IPS DF 6.9 (cell line): Measurements from ENCODE around the gene REEP5.
"Not testable (repeated sequence)": the region's sequence is repeated elsewhere in the genome, so short reads cannot be mapped to it uniquely, and the experiment has no call there.

Source experiments
- DNase-seq: peaks from one replicate; pipeline ENCODE4 v3.0.0-alpha.2; 2013; ENCODE audit warnings: low read depth, low spot score
- H3K27ac ChIP-seq: one replicate; pipeline ENCODE4 v1.5.1; 2013; ENCODE audit warnings: low read length, control low read depth
- H3K27me3 ChIP-seq: 2 replicates; pipeline ENCODE4 v1.6.1; 2013; ENCODE audit warnings: mild to moderate bottlenecking, low read length; ENCODE audit not compliant: control insufficient read depth, insufficient read depth
- H3K36me3 ChIP-seq: 2 replicates; pipeline ENCODE4 v1.6.1; 2013; ENCODE audit warnings: low read length; ENCODE audit not compliant: control insufficient read depth, insufficient read depth
- H3K4me1 ChIP-seq: 2 replicates; pipeline ENCODE4 v1.6.1; 2013; ENCODE audit warnings: low read length; ENCODE audit not compliant: control insufficient read depth, insufficient read depth
- H3K4me3 ChIP-seq: 2 replicates; pipeline ENCODE4 v1.5.1; 2013; ENCODE audit warnings: mild to moderate bottlenecking, low read length
- H3K9me3 ChIP-seq: 2 replicates; pipeline ENCODE4 v1.6.1; 2013; ENCODE audit warnings: low read length, inconsistent platforms; ENCODE audit not compliant: control insufficient read depth, insufficient read depth
- WGBS: extraction: QIAGEN DNeasy Blood & Tissue Kit; methylation state at CpG from one replicate; pipeline ENCODE4 v1.1.7; 2013; ENCODE audit warnings: mixed read lengths, missing lambda C conversion rate; ENCODE audit not compliant: insufficient read length, insufficient coverage; 5-methylcytosine and 5-hydroxymethylcytosine counted together

Gene REEP5

DNA sequence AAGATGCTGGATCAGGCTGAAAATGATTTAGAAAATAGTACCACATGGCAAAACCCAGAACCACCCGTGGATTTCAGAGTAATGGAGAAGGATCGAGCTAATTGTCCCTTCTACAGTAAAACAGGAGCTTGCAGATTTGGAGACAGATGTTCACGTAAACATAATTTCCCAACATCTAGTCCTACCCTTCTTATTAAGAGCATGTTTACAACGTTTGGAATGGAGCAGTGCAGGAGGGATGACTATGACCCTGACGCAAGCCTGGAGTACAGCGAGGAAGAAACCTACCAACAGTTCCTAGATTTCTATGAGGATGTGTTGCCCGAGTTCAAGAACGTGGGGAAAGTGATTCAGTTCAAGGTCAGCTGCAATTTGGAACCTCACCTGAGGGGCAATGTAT, 30.0 kb downstream of the REEP5 start:
- not testable (repeated sequence) for H3K4me3 ChIP-seq, H3K4me1 ChIP-seq, H3K27ac ChIP-seq, H3K9me3 ChIP-seq, H3K27me3 ChIP-seq, DNase-seq, H3K36me3 ChIP-seq
- whole genome bisulfite sequencing: no CpG with 5 or more reads among the region's 8 CpGs

DNA sequence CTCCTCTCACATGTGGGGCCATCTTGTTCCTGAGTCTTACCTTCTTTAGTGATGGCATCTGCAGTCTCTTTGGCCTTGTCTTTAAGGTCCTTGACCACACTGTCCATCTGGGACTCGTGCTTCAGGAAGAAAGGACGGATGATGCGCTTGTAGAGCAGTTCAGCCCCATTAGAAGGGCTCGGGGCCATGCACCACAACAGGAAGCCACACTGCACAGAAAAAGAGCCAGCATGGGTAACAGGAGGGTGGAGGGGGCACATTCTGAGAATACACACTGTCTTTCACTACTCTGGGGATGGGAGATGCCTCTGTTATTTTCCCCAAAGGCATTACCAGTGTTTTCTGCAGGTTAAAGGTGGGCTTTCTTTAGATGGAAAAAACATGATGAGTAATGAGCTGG, 35.1 kb downstream of the REEP5 start:
- no CpG with 5 or more reads among the region's 4 CpGs for WGBS
- Histone ChIP-seq H3K9me3 (no peaks in the 10 kb centered on the region), H3K27me3 (no peaks in the 10 kb centered on the region), H3K4me3 (no peak overlapping the region), H3K4me1 (no peaks in the 10 kb centered on the region), H3K27ac (no peak overlapping the region), H3K36me3 (peaks cover 11% of the 10 kb centered on the region; the same call in 1 of the 2 replicates)
- no peak for DNase-seq

DNA sequence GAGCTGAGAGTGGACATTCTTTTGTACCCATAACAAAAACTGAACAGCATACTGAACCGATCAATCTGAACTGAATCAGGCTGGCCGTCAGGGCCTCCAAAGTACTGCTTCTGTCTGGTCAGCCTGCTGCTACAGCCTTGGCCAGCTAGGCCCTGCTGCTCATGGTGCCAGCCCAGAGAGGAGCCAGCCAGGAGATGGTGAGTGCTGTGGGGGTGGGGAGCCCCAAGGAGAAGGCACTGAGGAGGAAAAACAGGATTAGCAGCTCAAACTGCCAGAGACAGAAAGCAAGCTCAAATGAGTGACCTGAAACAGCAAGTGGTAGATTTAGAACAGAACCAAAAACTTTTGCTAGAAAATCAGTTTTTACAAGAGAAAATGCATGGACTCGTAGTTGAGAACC, 37.0 kb downstream of the REEP5 start:
- no CpG with 5 or more reads among the region's 3 CpGs for WGBS
- peaks cover 11% of the 10 kb centered on the region; the same call in 1 of the 2 replicates for H3K36me3 ChIP-seq
- H3K9me3 ChIP-seq: no peaks in the 10 kb centered on the region
- no peak for DNase-seq
- H3K4me3 ChIP-seq: no peak overlapping the region
- H3K27ac ChIP-seq: no peak overlapping the region
- no peaks in the 10 kb centered on the region for H3K27me3 ChIP-seq
- H3K4me1 ChIP-seq: no peaks in the 10 kb centered on the region

DNA sequence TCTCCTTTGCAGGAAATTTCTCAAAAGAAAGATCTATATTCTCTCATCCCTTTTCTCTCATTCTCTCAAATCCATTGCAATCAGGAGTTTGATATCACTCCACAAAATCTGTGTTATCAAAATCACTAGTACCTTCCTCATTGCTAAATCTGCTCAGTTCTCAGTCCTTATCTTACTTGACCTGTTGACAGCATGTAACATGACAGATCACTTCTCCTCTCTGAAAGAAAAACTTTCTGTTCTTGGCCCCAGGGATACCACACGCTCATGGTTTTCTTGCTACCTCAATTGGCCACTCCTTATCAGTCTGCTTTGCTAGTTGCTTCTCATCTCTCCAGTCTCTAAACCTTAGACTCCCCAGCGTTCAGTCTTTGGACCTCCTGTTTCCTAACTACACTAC, 38.8 kb downstream of the REEP5 start:
- H3K9me3 ChIP-seq: no peaks in the 10 kb centered on the region
- no CpG with 5 or more reads among the region's 2 CpGs for WGBS
- no peak overlapping the region for H3K27ac ChIP-seq
- DNase-seq: no peak
- H3K4me1 ChIP-seq: no peaks in the 10 kb centered on the region
- peaks cover 11% of the 10 kb centered on the region; the same call in 1 of the 2 replicates for H3K36me3 ChIP-seq
- no peaks in the 10 kb centered on the region for H3K27me3 ChIP-seq
- no peak overlapping the region for H3K4me3 ChIP-seq

DNA sequence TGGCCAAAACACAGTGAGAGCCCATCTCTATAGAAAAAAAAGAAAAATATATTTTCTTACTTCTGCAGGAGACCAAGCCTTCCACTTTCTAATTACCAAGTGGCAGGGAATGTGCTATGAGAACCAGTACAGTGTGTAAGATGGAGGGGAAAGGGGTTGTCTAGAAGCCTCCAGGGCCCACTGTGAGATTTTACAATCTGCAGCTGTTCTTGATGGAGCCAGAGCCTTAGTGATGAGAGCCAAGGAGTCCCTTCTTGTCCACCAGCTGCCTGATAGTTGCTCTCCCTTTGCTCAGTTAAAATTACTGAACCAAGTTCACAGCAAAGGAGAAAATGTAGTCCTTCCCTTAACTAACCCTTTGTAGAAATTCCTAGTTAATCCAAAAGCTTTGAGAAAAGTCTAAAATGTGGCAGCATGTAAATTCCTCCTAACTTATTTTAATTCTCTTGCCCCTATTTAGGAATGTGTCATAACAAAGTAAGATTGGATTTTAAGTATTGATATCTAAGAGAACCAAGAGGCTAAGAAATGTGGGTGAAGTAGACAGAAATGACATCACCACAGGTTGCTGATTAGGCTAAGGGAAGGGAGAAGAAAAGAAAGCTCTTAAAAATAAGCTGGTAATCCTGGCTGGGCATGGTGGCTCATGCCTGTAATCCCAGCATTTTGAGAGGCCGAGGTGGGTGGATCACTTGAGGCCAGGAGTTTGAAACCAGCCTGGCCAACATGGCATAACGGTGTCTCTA, 41.6 kb downstream of the REEP5 start:
- Histone ChIP-seq H3K36me3 (peaks cover 5% of the 10 kb centered on the region; the same call in 1 of the 2 replicates), H3K27me3 (no peaks in the 10 kb centered on the region), H3K4me3 (no peak overlapping the region), H3K9me3 (no peaks in the 10 kb centered on the region), H3K27ac (no peak overlapping the region), H3K4me1 (no peaks in the 10 kb centered on the region; the same call in 1 of the 2 replicates)
- whole genome bisulfite sequencing: no CpG with 5 or more reads among the region's 2 CpGs
- DNase-seq: no peak

DNA sequence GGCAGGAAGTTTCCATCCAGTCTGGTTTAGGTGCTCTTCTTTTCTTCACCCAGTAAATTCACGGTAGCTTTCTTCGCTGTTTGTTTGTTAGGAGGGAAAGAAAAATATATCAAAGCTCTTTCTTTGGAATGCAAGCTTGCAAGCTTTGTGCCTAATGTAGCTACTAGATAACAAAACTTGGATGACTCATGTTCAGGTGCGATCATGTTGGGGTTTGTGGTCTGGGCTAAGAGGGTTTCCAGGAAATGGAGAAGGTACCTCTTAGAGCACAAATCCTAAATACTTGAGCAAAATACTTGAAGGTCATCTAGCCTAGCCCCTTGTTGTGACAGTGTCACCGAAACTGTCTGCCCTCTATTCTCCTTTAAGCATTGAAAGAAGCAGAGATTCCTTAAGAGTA, 43.3 kb downstream of the REEP5 start:
- H3K4me1 ChIP-seq: no peaks in the 10 kb centered on the region; the same call in 1 of the 2 replicates
- H3K27ac ChIP-seq: no peak overlapping the region
- WGBS: no CpG with 5 or more reads among the region's 4 CpGs
- no peak overlapping the region for H3K4me3 ChIP-seq
- no peak for DNase-seq
- no peaks in the 10 kb centered on the region for H3K9me3 ChIP-seq
- H3K36me3 ChIP-seq: no peaks in the 10 kb centered on the region; the same call in 1 of the 2 replicates
- no peaks in the 10 kb centered on the region for H3K27me3 ChIP-seq

DNA sequence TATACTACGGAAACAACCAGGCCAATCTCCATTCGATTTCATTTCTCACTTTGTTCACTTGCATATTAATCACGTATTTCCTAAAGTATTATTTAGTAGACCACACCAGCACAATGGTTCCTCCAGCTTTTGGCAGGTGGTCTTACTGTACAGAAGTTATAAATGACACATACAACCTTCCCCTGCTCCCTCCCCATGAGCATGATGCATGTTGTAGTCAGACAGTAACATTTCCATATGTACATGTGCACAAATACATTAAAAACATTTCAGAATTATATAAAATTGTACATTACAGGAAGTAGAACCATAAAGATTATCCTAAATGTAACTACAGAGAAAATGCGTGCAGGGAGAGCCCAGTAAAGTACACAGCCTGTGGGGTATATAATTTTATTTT, 43.9 kb downstream of the REEP5 start:
- Histone ChIP-seq H3K27me3 (no peaks in the 10 kb centered on the region), H3K36me3 (no peaks in the 10 kb centered on the region; the same call in 1 of the 2 replicates), H3K9me3 (no peaks in the 10 kb centered on the region), H3K4me1 (no peaks in the 10 kb centered on the region; the same call in 1 of the 2 replicates), H3K4me3 (no peak overlapping the region), H3K27ac (no peak overlapping the region)
- no CpG with 5 or more reads among the region's 4 CpGs for WGBS
- DNase-seq: no peak

DNA sequence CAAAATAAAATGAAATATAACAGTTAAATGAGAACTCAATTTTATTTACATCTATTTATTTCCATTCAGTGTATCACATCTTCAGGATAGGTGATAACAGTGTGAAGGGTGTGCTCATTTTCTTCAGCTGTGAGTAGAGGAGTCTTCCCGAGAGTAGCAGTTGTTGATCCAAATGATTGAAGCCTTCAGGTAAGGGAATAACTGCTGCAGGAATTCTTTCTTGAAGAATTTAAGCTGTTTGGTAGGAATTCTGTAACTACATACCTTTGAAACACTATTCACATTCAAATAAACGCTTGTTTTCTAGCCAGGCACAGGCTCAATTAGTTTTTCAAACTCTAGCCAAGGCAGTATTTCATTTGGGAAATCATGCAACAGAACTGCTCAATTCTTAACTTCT, 45.7 kb downstream of the REEP5 start:
- no peak overlapping the region for H3K27ac ChIP-seq
- DNase-seq: no peak
- no CpG with 5 or more reads among the region's 2 CpGs for whole genome bisulfite sequencing
- no peaks in the 10 kb centered on the region; the same call in 1 of the 2 replicates for H3K4me1 ChIP-seq
- H3K36me3 ChIP-seq: no peaks in the 10 kb centered on the region; the same call in 1 of the 2 replicates
- H3K4me3 ChIP-seq: no peak overlapping the region
- no peaks in the 10 kb centered on the region for H3K27me3 ChIP-seq
- H3K9me3 ChIP-seq: no peaks in the 10 kb centered on the region

DNA sequence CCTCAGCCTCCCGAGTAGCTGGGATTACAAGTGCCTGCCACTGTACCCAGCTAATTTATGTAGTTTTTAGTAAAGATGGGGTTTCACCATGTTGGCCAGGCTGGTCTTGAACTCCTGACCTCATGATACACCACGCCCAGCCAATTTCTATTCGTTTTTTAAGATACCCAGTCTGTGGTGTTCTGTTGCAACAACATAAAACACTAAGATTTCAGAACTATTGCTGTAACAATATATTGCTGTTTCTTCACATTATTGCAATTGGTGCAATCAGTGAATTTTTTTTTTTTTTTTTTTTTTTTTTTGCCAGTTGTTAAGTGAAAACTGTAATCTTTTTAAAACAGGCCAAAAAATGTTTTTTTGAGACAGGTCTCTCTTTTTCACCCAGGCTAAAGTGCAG, 51.1 kb downstream of the REEP5 start:
- Histone ChIP-seq H3K36me3 (peaks cover 10% of the 10 kb centered on the region; the same call in 1 of the 2 replicates), H3K27ac (no peak overlapping the region), H3K4me1 (no peaks in the 10 kb centered on the region), H3K27me3 (no peaks in the 10 kb centered on the region), H3K4me3 (no peak overlapping the region), H3K9me3 (no peaks in the 10 kb centered on the region)
- no peak for DNase-seq
- WGBS: no CpG with 5 or more reads among the region's 3 CpGs

DNA sequence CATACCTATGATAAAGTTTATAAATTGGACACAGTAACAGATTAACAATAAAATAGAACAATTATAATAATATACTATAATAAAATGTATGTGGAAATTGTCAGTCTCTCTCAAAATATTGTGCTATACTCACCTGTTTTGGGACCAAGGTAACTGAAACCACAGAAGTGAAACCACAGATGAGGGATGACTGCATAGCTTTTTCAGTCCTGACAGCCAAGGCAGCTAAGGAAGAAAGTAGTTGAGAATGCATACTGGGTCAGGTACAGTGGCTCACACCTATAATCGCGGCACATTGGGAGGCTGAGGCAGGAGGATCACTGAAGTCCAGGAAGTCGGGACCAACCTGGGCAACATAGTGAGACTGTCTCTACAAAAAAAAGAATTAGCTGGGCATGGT, 52.1 kb downstream of the REEP5 start:
- Histone ChIP-seq H3K36me3 (peaks cover 10% of the 10 kb centered on the region; the same call in 1 of the 2 replicates), H3K27me3 (no peaks in the 10 kb centered on the region), H3K4me3 (no peak overlapping the region), H3K4me1 (no peaks in the 10 kb centered on the region), H3K9me3 (no peaks in the 10 kb centered on the region), H3K27ac (no peak overlapping the region)
- no peak for DNase-seq
- WGBS: no CpG with 5 or more reads among the region's 3 CpGs

DNA sequence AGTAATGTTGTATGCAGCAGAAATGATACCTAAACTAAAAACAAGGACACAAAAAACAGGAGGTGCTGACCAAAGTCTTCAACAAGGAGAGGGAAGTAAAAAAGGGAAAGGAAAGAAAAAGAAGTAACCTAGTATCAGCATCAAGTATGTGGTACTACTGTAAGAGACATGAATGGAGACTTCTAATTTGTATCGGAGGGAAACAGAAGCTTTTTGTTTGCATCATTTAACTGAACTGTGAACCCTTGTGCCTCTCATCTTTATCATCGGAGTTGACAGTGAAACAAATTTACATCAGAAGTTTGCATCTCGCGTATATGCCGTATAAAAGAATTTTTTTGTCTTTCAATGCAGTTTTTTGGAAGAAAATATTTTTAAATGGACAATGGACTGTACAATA, 54.6 kb downstream of the REEP5 start:
- Histone ChIP-seq H3K36me3 (peaks cover 14% of the 10 kb centered on the region; the same call in 1 of the 2 replicates), H3K9me3 (no peaks in the 10 kb centered on the region), H3K27ac (no peak overlapping the region), H3K27me3 (no peaks in the 10 kb centered on the region), H3K4me1 (no peaks in the 10 kb centered on the region), H3K4me3 (no peak overlapping the region)
- DNase-seq: no peak
- no CpG with 5 or more reads among the region's 5 CpGs for WGBS
